ENCODE measurements around the gene BAZ2A.

DNA sequence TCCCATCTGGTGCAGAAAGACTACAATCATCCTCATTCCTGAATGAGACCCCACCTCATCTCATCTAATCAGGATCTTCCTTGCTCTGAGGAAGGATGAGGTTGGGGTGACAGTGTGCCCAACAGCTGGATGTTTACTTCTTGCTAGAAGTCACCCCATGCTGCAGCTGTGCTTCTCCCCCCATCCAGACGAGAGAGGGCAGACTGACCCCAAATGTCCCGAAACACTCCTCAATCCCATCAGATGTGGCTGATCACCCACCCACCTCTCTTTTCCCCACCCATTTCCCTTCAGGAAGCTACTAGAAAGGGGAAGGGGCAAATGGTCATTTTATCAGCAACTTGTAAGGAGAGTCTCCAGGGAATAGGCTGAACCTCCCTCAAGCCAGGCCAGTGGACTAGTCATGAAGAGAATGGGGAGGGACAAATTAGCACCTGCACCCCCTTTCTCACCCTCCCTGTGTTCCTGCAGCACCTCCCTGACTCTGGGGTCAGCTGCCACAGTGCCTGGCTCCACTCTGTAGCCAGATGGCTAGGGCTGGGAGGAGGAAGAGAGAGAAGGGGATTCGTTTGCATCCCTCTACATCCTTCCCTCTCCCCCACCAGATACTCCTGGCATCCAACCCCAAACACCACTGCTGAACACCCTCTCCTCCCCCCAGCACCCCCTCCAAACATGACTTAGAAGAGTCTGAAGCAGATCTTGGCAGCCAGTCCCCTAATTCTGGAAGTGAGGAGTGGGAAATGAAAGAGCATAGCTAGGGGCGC, 2.8 kb upstream of the BAZ2A start:
- TF ChIP-seq, protein P1, sequence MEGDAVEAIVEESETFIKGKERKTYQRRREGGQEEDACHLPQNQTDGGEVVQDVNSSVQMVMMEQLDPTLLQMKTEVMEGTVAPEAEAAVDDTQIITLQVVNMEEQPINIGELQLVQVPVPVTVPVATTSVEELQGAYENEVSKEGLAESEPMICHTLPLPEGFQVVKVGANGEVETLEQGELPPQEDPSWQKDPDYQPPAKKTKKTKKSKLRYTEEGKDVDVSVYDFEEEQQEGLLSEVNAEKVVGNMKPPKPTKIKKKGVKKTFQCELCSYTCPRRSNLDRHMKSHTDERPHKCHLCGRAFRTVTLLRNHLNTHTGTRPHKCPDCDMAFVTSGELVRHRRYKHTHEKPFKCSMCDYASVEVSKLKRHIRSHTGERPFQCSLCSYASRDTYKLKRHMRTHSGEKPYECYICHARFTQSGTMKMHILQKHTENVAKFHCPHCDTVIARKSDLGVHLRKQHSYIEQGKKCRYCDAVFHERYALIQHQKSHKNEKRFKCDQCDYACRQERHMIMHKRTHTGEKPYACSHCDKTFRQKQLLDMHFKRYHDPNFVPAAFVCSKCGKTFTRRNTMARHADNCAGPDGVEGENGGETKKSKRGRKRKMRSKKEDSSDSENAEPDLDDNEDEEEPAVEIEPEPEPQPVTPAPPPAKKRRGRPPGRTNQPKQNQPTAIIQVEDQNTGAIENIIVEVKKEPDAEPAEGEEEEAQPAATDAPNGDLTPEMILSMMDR (IDR thresholded peaks at IDR 0.05) = no peak
- no peak for TF ChIP-seq POLR2A (IDR thresholded peaks at IDR 0.05)
- TF ChIP-seq POLR2AphosphoS5 (IDR thresholded peaks at IDR 0.05) = no peak
